GM12891 (cell line): ENCODE results near the gene GPR183.

Experiments used
- POLR2A ChIP-seq: IDR thresholded peaks from 2 replicates; pipeline ENCODE4 v1.6.1; 2011; ENCODE audit warnings: low read depth, low read length, control low read depth
- POLR2AphosphoS5 ChIP-seq: IDR thresholded peaks from 2 replicates; pipeline ENCODE4 v1.6.1; 2011; ENCODE audit warnings: low read depth, low read length, control low read depth
- TAF1 ChIP-seq: IDR thresholded peaks from 2 replicates; pipeline ENCODE4 v1.6.1; 2011; ENCODE audit warnings: low read depth, low read length, control low read depth

DNA sequence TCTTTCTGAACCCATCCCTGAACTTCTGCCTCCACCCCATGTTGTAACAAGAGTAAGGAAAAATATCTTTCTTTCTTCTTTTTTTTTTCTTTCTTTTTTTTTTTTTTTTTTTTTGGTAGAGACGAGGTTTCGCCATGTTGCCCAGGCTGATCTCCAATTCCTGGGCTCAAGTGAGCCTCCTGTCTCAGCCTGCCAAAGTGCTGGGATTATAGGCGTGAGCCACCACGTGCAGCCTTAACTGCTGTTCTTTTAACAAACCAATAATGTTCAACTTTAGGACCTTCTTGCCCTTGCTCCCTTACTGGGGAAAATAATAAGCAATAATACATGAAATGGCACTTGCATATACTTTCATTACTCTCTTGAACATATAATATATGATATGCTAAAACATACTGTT, 19.6 kb downstream of the GPR183 start:
- TF ChIP-seq TAF1 (no peak), POLR2A (no peak), POLR2AphosphoS5 (no peak)
